Activated T-cell treated with anti-CD3 and anti-CD28 coated beads, Interleukin-2, amount 50 U/mL, for 24 hours (primary cell): ENCODE results near the gene CSPG4.
"Not testable (repeated sequence)": the region's sequence is repeated elsewhere in the genome, so short reads cannot be mapped to it uniquely, and the experiment has no call there.

ENCODE experiments used
- DNase-seq: peaks from one replicate; pipeline ENCODE4 v3.0.0-alpha.2; 2020
- H3K27ac Mint-ChIP-seq: 2 replicates; pipeline ENCODE4 v1.8.0; 2020; ENCODE audit warnings: mild to moderate bottlenecking, mixed read lengths
- H3K27me3 Mint-ChIP-seq: 2 replicates; pipeline ENCODE4 v1.8.0; 2020; ENCODE audit warnings: mixed read lengths
- H3K36me3 Mint-ChIP-seq: 2 replicates; pipeline ENCODE4 v1.8.0; 2020; ENCODE audit warnings: low read depth, mixed read lengths
- H3K4me1 Mint-ChIP-seq: 2 replicates; pipeline ENCODE4 v1.8.0; 2020; ENCODE audit warnings: low read depth, mixed read lengths
- H3K4me3 Mint-ChIP-seq: 2 replicates; pipeline ENCODE4 v1.8.0; 2020; ENCODE audit warnings: mild to moderate bottlenecking, moderate library complexity, mixed read lengths
- H3K9me3 Mint-ChIP-seq: 2 replicates; pipeline ENCODE4 v1.8.0; 2020; ENCODE audit warnings: mixed read lengths

The CSPG4 gene

DNA sequence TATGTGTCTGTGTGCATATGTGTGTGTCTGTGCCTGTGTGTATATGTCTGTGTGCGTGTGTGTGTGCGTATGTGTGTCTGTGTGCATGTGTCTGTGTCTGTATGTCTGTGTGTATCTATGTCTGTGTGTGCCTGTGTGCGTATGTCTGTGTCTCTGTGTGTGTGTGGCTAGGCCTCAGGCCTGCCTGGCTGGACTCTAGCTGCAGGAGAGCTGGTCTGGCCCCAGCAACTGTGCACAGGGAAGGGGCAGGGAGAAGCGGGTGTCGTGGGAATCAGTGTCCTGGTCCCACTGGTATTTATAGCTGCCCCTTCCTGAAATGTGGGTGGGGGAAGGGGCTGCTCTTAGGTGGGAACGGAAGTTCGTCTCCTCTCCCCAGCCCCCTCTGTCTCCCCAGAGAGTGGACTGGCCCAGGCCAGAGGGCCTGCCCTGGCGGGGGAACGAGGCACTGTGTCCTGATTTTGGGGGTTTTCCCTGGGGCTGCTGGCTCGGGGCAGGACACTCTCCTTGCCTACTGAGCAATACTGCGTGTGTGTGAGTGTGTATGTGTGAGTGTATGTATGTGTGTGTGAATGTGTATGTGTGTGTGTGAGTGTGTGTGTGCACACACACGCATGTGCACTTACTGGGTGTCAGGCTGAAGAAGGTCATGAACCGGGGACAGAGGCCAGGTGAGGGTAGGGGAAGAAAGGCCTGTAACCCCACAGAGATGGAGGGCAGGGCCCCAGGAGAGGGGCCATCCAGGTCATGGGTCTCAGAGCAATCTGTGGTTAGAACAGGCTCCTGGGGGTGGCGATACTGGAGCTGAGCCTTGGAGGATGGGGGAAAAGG is 6.6 kb downstream of the CSPG4 start:
- H3K4me1 Mint-ChIP-seq, result no peaks in the 10 kb centered on the region
- no peaks in the 10 kb centered on the region for H3K36me3 Mint-ChIP-seq
- H3K27ac Mint-ChIP-seq, result no peak overlapping the region
- H3K27me3 Mint-ChIP-seq, result no peaks in the 10 kb centered on the region
- no peak overlapping the region for H3K4me3 Mint-ChIP-seq
- no peaks in the 10 kb centered on the region for H3K9me3 Mint-ChIP-seq
- no peak for DNase-seq

DNA sequence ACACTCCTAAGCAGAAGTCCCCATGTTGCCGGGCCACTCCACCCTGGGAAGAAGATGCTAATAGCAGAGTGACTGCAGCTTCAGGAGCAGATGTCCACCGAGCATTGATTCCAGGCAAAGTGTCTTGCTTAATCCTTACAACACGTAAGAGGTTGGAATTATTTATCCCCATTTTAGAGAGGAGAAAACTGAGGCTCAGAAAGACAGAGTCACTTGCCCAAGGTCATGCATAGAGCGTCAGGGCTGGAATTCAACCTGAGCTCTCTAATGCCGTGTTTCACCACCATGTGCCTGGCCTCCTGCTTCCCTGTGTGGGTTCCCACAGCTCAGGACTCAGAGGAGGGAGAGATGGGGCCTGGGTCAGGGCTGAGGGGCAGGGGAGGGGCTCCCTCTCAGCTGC is 7.3 kb downstream of the CSPG4 start:
- not testable (repeated sequence) for H3K36me3 Mint-ChIP-seq, H3K27ac Mint-ChIP-seq, H3K4me3 Mint-ChIP-seq, H3K9me3 Mint-ChIP-seq, H3K27me3 Mint-ChIP-seq, DNase-seq, H3K4me1 Mint-ChIP-seq

DNA sequence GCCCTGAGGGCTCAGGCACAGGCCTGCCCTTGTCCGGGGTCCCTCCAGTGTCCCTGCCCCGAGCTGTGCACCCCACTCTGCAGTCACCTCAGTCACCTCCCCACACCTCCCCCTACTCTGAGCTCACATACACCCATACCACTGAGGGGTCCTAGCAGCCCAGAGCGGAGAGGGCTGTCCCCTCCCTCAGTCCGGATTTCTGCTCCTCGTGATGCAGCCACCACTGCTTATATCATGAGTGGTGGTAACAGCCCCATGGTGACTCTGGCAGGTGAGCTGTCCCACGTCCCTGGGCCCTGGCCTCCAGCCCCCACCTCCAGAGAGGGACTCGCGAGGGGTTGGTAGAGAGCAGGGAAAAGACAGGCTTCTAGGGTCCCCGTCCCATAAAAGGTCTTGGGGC is 8.0 kb downstream of the CSPG4 start:
- Mint-ChIP-seq H3K9me3 (no peaks in the 10 kb centered on the region), H3K4me3 (no peak overlapping the region), H3K27me3 (no peaks in the 10 kb centered on the region), H3K27ac (no peak overlapping the region), H3K4me1 (peaks cover 3% of the 10 kb centered on the region), H3K36me3 (no peaks in the 10 kb centered on the region)
- DNase-seq, result no peak

DNA sequence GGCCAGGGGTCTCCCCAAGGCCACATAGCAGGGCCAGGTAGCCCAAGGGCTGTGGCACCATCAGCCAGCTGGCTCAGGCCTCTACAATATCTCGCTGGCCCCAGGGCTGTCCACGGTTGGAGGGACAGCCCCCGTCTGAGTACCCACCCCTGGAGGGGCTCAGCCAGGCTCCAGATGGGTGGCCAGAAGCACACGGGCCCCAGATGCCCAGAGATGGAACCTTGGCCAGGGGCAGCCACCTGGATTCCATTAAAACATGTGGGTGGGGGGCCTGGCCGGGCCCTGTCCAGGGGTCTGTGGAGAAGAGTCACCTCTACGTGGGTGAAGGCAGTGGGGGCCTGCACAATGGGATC is 8.4 kb downstream of the CSPG4 start:
- H3K36me3 Mint-ChIP-seq, result no peaks in the 10 kb centered on the region
- DNase-seq, result no peak
- no peak overlapping the region for H3K27ac Mint-ChIP-seq
- H3K4me3 Mint-ChIP-seq, result no peak overlapping the region
- no peaks in the 10 kb centered on the region for H3K9me3 Mint-ChIP-seq
- H3K27me3 Mint-ChIP-seq, result no peaks in the 10 kb centered on the region
- peaks cover 3% of the 10 kb centered on the region for H3K4me1 Mint-ChIP-seq

DNA sequence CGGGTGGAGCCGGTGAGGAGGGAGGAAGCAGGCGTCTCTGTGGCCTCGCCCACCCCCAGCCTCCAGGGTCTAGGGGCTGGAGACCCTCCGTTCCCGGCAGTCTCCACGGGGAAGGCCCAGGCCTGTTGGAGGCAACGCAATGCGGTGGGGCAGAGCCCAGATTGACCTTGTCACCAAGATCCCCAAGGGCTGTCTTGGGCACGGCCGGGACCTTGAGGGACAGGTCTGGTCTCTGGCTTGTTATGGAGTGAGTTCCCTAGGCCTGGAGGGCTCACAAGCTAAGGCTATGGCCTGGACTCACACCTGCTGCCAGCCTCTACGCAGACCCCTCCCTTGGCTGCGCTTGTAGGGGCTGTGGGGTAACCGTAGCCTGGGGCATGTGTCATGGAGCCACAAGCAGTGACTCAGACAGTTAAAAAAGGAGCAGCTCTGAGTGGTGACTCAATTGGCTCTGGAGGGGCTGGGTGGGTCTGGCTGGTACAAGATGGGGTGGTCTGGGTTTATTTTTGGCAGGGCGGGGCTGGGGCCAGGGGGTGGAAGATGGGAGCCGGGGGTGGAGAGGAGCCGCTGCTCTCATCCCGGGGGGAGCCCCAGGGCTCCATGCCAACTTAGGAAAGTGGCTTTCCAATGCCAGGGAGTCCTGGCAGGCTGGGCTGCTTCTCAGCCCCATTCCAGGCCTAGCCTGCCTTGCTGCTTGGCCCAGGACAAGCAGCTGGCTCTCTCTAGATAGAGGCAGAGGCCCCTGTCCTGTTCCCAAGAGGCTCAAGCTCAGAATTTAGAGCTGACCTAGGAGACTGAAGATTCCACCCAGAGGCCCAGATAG is 9.0 kb downstream of the CSPG4 start:
- not testable (repeated sequence) for H3K4me1 Mint-ChIP-seq, H3K27me3 Mint-ChIP-seq, H3K9me3 Mint-ChIP-seq, DNase-seq, H3K27ac Mint-ChIP-seq, H3K36me3 Mint-ChIP-seq, H3K4me3 Mint-ChIP-seq

DNA sequence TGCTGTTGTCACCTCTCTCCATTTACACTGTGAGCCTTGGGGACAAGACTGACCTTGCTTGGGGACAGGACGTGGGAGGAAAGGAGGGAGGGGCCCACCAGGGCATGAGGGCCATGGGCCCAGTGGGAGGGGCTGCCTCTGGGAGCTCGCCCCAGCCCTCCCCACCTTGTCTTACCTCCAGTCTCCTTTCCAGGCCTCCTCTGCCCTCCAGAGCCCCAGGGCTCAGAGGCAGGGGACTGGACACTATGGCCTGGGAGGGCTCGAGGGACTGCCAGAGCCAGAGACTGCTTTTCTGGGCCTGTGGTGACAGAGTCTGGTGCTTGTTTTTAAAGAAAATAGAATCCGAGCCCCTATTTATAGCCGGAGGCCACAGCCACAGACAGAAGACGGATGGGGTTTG is 10.2 kb downstream of the CSPG4 start:
- no peaks in the 10 kb centered on the region for H3K27me3 Mint-ChIP-seq
- no peaks in the 10 kb centered on the region for H3K9me3 Mint-ChIP-seq
- peaks cover 3% of the 10 kb centered on the region for H3K4me1 Mint-ChIP-seq
- no peaks in the 10 kb centered on the region for H3K36me3 Mint-ChIP-seq
- H3K4me3 Mint-ChIP-seq, result no peak overlapping the region
- H3K27ac Mint-ChIP-seq, result no peak overlapping the region
- no peak for DNase-seq

DNA sequence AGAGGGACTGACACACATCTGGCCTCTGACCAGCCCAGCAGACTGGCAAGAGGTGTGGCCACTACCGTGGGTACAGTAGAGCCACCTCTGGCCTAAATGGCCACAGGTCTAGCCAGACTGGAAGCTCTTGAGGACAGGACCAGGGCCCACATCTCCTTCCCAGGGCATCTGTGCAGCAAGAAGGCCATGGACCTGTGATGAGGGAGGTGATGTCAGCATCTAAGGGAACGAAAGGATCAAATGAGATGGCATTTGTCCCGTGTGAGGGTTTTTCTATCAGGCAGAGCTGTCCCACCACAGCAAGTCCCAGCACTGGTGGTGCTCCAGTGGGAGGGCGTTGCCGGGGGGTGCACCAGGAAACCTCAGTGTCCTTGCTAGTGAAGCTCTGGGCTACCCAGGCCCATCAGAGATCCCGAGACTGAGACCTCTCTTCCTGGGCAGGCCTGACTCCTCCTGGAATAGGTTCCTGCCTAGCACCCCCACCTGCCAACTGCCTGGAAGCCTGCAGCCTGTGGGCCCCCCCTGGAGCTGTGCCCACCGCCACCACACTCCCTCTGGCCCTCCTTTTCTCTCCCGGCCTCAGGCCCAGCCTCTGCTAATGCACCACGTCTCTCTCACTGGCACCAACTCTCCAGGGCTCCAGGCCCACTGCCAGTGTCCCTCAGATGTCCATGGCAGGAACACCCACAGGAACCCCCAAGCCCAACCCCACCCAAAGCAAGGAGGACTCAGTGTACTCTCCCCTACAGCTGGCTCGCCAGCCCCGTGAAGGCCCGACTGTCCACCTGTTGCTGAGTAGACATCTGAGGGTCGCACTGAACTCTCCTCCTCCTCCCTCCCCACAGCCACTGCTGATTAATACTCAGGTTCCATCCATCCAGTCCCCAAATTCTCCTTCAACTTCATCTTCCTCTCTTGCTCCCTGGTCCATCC is 11.3 kb downstream of the CSPG4 start:
- H3K9me3 Mint-ChIP-seq, H3K4me3 Mint-ChIP-seq, H3K27ac Mint-ChIP-seq, H3K4me1 Mint-ChIP-seq, DNase-seq, H3K36me3 Mint-ChIP-seq, H3K27me3 Mint-ChIP-seq: not testable (repeated sequence)

DNA sequence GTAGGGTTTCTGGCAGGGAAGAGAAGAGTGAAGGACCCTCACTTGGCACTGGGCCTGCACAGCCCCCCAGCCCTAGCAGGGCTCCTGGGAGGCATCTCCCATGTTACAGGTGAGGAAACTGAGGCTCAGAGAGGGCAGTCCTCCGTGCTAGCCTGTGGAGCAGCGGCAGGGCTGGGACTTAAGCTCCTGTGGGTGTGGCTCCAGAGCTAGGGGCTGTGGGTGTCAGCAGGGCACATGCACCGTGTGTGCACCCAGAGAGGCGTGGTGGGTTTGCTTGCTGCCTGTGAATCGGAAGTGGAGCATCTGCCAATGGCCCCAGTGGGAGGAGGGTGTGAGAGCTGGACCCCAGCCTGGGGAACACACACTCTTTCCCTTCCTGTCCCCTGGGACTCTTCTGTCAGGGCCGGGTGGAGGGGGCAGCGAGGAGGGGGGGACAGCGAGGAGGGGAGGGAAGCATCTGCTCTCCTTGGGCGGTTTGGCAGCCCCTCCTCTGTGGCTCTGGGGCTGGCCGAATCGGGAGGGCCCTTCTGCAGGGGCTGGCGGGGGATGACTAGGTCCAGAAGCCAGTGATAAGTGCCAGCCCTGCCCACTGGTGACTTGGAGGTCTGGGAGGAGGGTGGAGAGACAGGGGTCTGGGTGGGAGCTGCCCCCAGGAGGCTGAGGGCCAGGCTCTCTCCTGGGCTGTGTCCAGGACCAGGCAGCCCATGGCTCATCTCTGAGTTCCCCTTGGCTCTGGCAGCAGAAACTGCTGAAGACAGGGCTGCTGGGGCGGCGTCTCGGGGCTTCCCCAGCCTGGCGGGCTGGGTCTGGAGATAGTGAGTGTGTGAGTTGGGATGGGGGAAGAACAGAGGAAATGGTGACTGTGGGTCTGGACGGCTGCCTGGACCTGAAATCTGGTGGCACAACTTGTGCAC is 12.4 kb downstream of the CSPG4 start:
- H3K36me3 Mint-ChIP-seq, H3K27me3 Mint-ChIP-seq, DNase-seq, H3K4me1 Mint-ChIP-seq, H3K4me3 Mint-ChIP-seq, H3K27ac Mint-ChIP-seq, H3K9me3 Mint-ChIP-seq: not testable (repeated sequence)

DNA sequence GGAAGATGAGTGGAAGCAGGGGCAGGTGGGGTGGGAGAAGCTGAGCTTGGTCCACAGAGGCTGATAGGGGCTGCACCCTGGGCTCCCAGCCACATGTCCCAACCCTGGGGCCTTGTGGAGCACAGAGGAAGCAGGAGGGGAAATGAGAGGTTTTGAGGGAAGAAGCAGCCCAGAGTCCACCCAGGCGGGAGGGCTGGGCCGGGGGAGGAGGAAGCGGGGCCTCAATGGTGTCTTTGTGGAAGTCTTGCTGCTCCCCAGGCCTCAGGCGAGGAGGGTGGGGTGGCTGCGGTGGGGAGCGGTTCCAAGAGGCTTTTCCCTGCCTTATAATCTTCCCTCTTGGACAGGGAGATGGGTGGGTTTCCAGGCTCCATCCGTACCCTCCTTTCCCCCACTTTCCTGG is 13.1 kb downstream of the CSPG4 start:
- H3K4me3 Mint-ChIP-seq, DNase-seq, H3K27me3 Mint-ChIP-seq, H3K36me3 Mint-ChIP-seq, H3K27ac Mint-ChIP-seq, H3K9me3 Mint-ChIP-seq: not testable (repeated sequence)
- H3K4me1 Mint-ChIP-seq, result peaks cover 11% of the 10 kb centered on the region

DNA sequence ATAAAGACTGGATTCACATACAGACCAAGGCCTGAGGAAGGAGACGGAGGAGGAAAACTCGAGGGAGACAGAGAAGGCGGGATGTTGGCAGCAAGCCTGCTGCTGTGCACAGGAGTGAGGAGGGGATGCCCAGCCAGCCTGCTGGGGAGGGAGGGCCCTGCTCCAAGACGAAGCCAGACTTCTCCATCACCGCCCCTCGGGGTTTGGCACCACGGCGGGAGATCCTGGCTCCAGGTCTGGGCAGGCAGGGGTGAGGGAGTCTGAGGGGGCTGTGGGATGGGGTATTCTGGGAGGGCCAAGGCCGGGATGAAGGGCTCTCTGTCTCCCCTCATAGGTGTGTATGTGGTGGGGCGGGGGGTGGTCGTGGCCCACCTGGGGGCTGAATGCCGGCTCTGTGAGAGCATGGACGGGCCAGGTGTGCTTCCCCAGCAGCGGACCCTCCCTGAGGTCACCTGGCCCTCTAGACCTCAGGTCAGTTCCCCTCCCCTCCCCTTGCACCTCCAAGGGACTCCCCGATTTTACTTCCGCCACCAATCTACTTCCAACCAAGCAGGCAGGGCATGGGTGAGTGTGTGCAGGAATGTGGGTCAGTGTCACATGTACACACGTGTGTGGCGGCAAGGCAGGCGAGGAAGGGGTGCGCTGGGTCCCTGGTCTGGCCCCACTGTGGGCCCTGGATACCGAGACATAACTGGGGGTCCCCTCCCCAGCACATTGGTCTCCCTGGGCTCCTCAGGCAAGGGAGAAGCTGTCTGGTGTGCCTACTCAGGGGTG is 14.5 kb downstream of the CSPG4 start:
- not testable (repeated sequence) for DNase-seq, H3K9me3 Mint-ChIP-seq, H3K4me3 Mint-ChIP-seq, H3K36me3 Mint-ChIP-seq, H3K27ac Mint-ChIP-seq
- H3K27me3 Mint-ChIP-seq, result peaks cover 17% of the 10 kb centered on the region
- peaks cover 12% of the 10 kb centered on the region for H3K4me1 Mint-ChIP-seq

DNA sequence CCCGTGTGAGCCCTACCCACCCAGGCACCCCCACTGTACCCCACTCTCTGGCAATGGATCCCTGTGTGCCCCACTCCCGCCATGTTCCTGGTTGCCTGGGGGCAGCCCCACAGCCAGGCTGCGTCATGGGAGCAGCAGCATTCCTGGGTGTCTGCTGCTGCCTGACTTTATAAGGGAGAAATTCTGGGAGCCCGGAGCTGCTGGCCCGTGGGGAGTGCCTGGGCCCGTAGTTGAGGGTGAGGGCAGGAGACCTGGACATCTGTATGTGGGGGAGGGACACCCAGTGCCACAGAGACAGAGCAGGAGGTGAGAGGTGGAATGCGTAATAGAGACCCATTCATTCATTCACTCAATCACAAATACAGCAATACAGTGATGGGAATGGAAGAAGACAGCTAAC is 15.1 kb downstream of the CSPG4 start:
- H3K36me3 Mint-ChIP-seq, result no peaks in the 10 kb centered on the region
- peaks cover 12% of the 10 kb centered on the region for H3K4me1 Mint-ChIP-seq
- H3K9me3 Mint-ChIP-seq, result no peaks in the 10 kb centered on the region
- H3K4me3 Mint-ChIP-seq, result no peak overlapping the region
- peaks cover 22% of the 10 kb centered on the region for H3K27me3 Mint-ChIP-seq
- H3K27ac Mint-ChIP-seq, result no peak overlapping the region
- no peak for DNase-seq

DNA sequence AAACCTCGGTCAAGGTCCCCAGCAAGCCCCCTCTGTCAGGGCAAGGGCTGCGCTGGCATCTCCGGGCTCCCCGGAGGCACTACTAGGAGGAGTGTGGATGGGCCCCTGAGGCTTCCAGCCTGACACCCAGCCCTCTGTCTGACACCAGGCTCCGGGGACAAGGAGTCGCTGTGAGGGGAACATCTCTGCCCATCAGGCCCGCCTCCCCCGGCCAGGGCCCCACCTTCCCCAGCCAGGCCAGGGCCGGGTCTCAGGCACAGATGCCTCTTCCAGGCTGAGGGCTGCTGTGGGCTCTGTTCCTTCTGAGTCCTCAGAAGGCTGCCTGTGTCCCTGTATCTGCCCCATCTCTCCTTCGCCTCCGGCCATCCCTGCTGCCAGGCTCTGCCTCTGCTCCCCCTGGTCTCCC is 15.8 kb downstream of the CSPG4 start:
- Mint-ChIP-seq H3K4me1 (peaks cover 12% of the 10 kb centered on the region), H3K4me3 (no peak overlapping the region), H3K9me3 (no peaks in the 10 kb centered on the region), H3K27me3 (peaks cover 27% of the 10 kb centered on the region), H3K27ac (no peak overlapping the region), H3K36me3 (no peaks in the 10 kb centered on the region)
- no peak for DNase-seq

DNA sequence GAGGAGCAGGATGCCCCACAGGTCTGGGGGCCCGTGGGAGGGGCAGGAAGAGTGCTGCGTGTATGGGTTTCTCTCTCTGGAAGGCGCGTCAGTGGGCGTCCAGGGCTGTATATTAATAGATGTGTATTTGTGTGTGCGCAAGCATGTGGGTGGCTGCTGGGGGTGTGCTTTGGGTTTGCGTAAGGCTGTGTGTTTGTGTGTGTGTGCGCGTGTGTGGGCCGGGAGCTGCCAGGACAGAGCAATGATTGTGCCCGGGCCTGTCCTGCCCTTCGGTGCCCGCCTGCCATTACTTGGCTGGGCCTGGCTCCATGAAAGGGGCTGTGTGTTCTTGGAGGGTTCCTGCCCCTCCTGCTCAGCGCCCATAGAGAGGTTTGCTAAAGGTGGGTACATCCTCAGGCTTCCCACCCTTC is 16.3 kb downstream of the CSPG4 start:
- H3K4me3 Mint-ChIP-seq, result no peak overlapping the region
- peaks cover 27% of the 10 kb centered on the region for H3K27me3 Mint-ChIP-seq
- no peaks in the 10 kb centered on the region for H3K9me3 Mint-ChIP-seq
- DNase-seq, result no peak
- peaks cover 12% of the 10 kb centered on the region for H3K4me1 Mint-ChIP-seq
- H3K27ac Mint-ChIP-seq, result no peak overlapping the region
- H3K36me3 Mint-ChIP-seq, result no peaks in the 10 kb centered on the region
